H9 (cell line): Measurements from ENCODE around the gene ITLN1. TPM values are rescaled to one million over a fixed set of nuclear protein-coding genes. Genes with fewer than 3 reads are reported as not detected.

Source experiments
- DNase-seq: peaks from one replicate; pipeline ENCODE4 v3.0.0-alpha.2; 2017
- H2AFZ ChIP-seq: one replicate; pipeline ENCODE4 v1.6.1; 2013; ENCODE audit warnings: mild to moderate bottlenecking, low read length, control low read depth, moderate library complexity
- H2AK5ac ChIP-seq: 2 replicates; pipeline ENCODE4 v1.6.1; 2013; ENCODE audit warnings: low read length, control low read depth, mixed read lengths; ENCODE audit not compliant: insufficient read length
- H2BK120ac ChIP-seq: one replicate; pipeline ENCODE4 v1.6.1; 2013; ENCODE audit warnings: low read depth, mild to moderate bottlenecking, low read length, control low read depth, inconsistent platforms; ENCODE audit not compliant: poor library complexity, severe bottlenecking
- H2BK12ac ChIP-seq: 2 replicates; pipeline ENCODE4 v1.6.1; 2013; ENCODE audit warnings: low read length, control low read depth, mixed read lengths, low read depth; ENCODE audit not compliant: insufficient read length
- H2BK15ac ChIP-seq: 2 replicates; pipeline ENCODE4 v1.6.1; 2013; ENCODE audit warnings: low read depth, low read length, control low read depth
- H2BK20ac ChIP-seq: one replicate; pipeline ENCODE4 v1.6.1; 2013; ENCODE audit warnings: low read depth, mild to moderate bottlenecking, low read length, control low read depth, inconsistent platforms; ENCODE audit not compliant: poor library complexity, severe bottlenecking
- H2BK5ac ChIP-seq: 2 replicates; pipeline ENCODE4 v1.6.1; 2013; ENCODE audit warnings: low read length, control low read depth, mixed read lengths; ENCODE audit not compliant: insufficient read length
- H3K14ac ChIP-seq: 2 replicates; pipeline ENCODE4 v1.6.1; 2013; ENCODE audit warnings: low read length, control low read depth; ENCODE audit not compliant: insufficient read depth
- H3K18ac ChIP-seq: 2 replicates; pipeline ENCODE4 v1.6.1; 2013; ENCODE audit warnings: low read depth, mild to moderate bottlenecking, mixed read lengths, low read length, control low read depth; ENCODE audit not compliant: insufficient read length
- H3K23ac ChIP-seq: 2 replicates; pipeline ENCODE4 v1.6.1; 2013; ENCODE audit warnings: low read length, control low read depth, mixed read lengths, low read depth; ENCODE audit not compliant: insufficient read length
- H3K23me2 ChIP-seq: 2 replicates; pipeline ENCODE4 v1.6.1; 2013; ENCODE audit warnings: low read depth, mild to moderate bottlenecking, mixed read lengths, low read length, control low read depth; ENCODE audit not compliant: insufficient read length, poor library complexity, severe bottlenecking
- H3K27ac ChIP-seq: 2 replicates; pipeline ENCODE4 v1.5.1; 2013; ENCODE audit warnings: low read length, control low read depth, mixed read lengths, low read depth; ENCODE audit not compliant: insufficient read length
- H3K27me3 ChIP-seq: 2 replicates; pipeline ENCODE4 v1.6.1; 2013; ENCODE audit warnings: low read length, control low read depth, inconsistent platforms; ENCODE audit not compliant: insufficient read depth
- H3K4ac ChIP-seq: 2 replicates; pipeline ENCODE4 v1.6.1; 2013; ENCODE audit warnings: low read depth, mild to moderate bottlenecking, control low read depth, inconsistent platforms, low read length, moderate library complexity
- H3K4me1 ChIP-seq: 2 replicates; pipeline ENCODE4 v1.6.1; 2013; ENCODE audit warnings: low read length, control low read depth, inconsistent platforms; ENCODE audit not compliant: insufficient read depth
- H3K4me2 ChIP-seq: 2 replicates; pipeline ENCODE4 v1.6.1; 2013; ENCODE audit warnings: low read length, control low read depth, mixed read lengths; ENCODE audit not compliant: insufficient read length, insufficient read depth
- H3K56ac ChIP-seq: 2 replicates; pipeline ENCODE4 v1.6.1; 2013; ENCODE audit warnings: low read depth, mild to moderate bottlenecking, mixed read lengths, low read length, control low read depth; ENCODE audit not compliant: insufficient read length
- H3K79me1 ChIP-seq: 2 replicates; pipeline ENCODE4 v1.6.1; 2013; ENCODE audit warnings: low read depth, mild to moderate bottlenecking, moderate library complexity, low read length, control low read depth, inconsistent platforms; ENCODE audit not compliant: insufficient read depth, poor library complexity, severe bottlenecking
- H3K79me2 ChIP-seq: 2 replicates; pipeline ENCODE4 v1.6.1; 2013; ENCODE audit warnings: low read length, control low read depth, inconsistent platforms; ENCODE audit not compliant: insufficient read depth
- H3K9ac ChIP-seq: 2 replicates; pipeline ENCODE4 v1.6.1; 2013; ENCODE audit warnings: low read length, control low read depth, mixed read lengths; ENCODE audit not compliant: insufficient read length; ENCODE audit errors: extremely low read depth
- H3K9me3 ChIP-seq: one replicate; pipeline ENCODE4 v1.6.1; 2013; ENCODE audit warnings: low read depth, low read length, inconsistent platforms; ENCODE audit not compliant: control insufficient read depth
- H3T11ph ChIP-seq: one replicate; pipeline ENCODE4 v1.6.1; 2013; ENCODE audit warnings: mild to moderate bottlenecking, low read length, control low read depth, inconsistent platforms
- H4K20me1 ChIP-seq: one replicate; pipeline ENCODE4 v1.6.1; 2013; ENCODE audit not compliant: control insufficient read depth, insufficient read length, insufficient read depth
- H4K5ac ChIP-seq: 2 replicates; pipeline ENCODE4 v1.6.1; 2013; ENCODE audit warnings: low read depth, mild to moderate bottlenecking, mixed read lengths, low read length, control low read depth; ENCODE audit not compliant: insufficient read length
- H4K8ac ChIP-seq: replicated peaks from 2 replicates; pipeline ENCODE4 v1.6.1; 2013; ENCODE audit warnings: low read length, control low read depth, mixed read lengths, low read depth; ENCODE audit not compliant: insufficient read length
- H4K91ac ChIP-seq: 2 replicates; pipeline ENCODE4 v1.6.1; 2013; ENCODE audit warnings: low read depth, mild to moderate bottlenecking, moderate library complexity, mixed read lengths, low read length, control low read depth; ENCODE audit not compliant: insufficient read length
- H3K27ac Mint-ChIP-seq, 3 experiments: 2 replicates in 2 of 3; 3 replicates in 1 of 3; pipeline ENCODE4 v1.8.0; 2020 to 2021; ENCODE audit warnings: mixed read lengths in 3 of 3, mild to moderate bottlenecking in 1 of 3, moderate library complexity in 1 of 3
- H3K27me3 Mint-ChIP-seq: 2 replicates; pipeline ENCODE4 v1.8.0; 2021; ENCODE audit warnings: low read depth, mild to moderate bottlenecking, moderate library complexity, mixed read lengths
- H3K36me3 Mint-ChIP-seq, 3 experiments: 2 replicates in 2 of 3; 3 replicates in 1 of 3; pipeline ENCODE4 v1.8.0; 2020 to 2021; ENCODE audit warnings: low read depth in 3 of 3, mixed read lengths in 3 of 3; ENCODE audit not compliant: insufficient read depth in 1 of 3
- H3K4me1 Mint-ChIP-seq, 2 experiments: 2 replicates each; pipeline ENCODE4 v1.8.0; 2020; ENCODE audit warnings: mixed read lengths in 2 of 2
- H3K4me3 Mint-ChIP-seq, 2 experiments: 2 replicates in 1 of 2; 3 replicates in 1 of 2; pipeline ENCODE4 v1.8.0; 2020 to 2021; ENCODE audit warnings: mild to moderate bottlenecking in 2 of 2, mixed read lengths in 2 of 2, moderate library complexity in 1 of 2
- H3K9me3 Mint-ChIP-seq, 2 experiments: 2 replicates in 1 of 2; 3 replicates in 1 of 2; pipeline ENCODE4 v1.8.0; 2020; ENCODE audit warnings: mild to moderate bottlenecking in 2 of 2, mixed read lengths in 2 of 2, moderate library complexity in 1 of 2
- WGBS: extraction: QIAGEN DNeasy Blood & Tissue Kit; methylation state at CpG from one replicate; pipeline ENCODE4 v1.1.7; 2013; ENCODE audit warnings: missing lambda C conversion rate, low lambda C conversion rate, mixed read lengths; ENCODE audit not compliant: insufficient read length; ENCODE audit errors: extremely low coverage; 5-methylcytosine and 5-hydroxymethylcytosine counted together
- total RNA-seq: library from RNA; stranded (reverse); gene quantifications from 2 replicates; pipeline ENCODE4 v1.2.1, GENCODE V29; 2021
- TF ChIP-seq, protein P1 (sequence below): fragments of 200-600 bp; sonication (generic); conservative IDR thresholded peaks from 3 replicates; pipeline ENCODE4 v1.8.0; 2021; ENCODE audit warnings: antibody characterized with exemption, mild to moderate bottlenecking

The ITLN1 gene
- total RNA-seq, 1 experiment from 2014 or later = not detected

DNA sequence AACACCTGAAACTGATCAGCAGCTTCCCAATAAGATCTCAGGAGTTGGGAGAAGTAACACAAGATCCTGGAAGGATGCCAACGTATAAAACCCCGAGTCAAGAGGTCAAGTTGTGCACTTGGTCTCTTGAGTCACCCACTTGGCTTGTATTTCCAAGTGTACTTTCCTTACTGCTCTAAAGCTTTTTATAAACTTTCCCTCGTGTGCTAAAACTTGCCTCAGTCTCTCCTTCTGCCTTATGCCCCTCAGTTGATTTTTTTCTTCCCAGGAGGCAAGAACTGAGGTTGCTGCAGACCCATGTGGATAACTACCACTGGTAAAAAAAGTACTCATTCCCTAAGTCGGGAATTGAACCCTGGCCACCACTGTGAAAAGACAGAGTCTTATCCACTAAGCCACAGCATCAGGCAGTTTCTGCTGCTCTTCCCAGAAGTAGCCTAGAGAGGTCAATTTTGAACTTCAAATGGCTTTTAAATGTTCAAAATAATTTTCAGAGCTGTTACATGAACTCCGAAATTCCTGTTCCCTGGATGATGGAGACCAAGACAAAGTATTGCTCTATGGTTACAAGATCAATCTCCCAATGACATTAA lies 40.8 kb upstream of the ITLN1 start:
- no peak overlapping the region for H3K9ac ChIP-seq
- Mint-ChIP-seq H3K4me3 (no peak overlapping the region), H3K9me3 (peaks cover 50 to 51% of the 10 kb centered on the region in 2 experiments), H3K27ac (no peak overlapping the region), H3K36me3 (peaks cover 7 to 26% (median 20%) of the 10 kb centered on the region in 3 experiments), H3K27me3 (no peaks in the 10 kb centered on the region; the same call in none of the 2 replicates), H3K4me1 (no peaks in the 10 kb centered on the region)
- H3T11ph ChIP-seq = no peak overlapping the region
- no peaks in the 10 kb centered on the region for H3K79me2 ChIP-seq
- H2BK15ac ChIP-seq = no peak overlapping the region
- H3K18ac ChIP-seq = no peak overlapping the region
- no peak overlapping the region for H4K8ac ChIP-seq
- no peak overlapping the region for H4K91ac ChIP-seq
- H3K4me1 ChIP-seq = no peaks in the 10 kb centered on the region
- H3K14ac ChIP-seq = no peak overlapping the region
- H2BK20ac ChIP-seq = no peak overlapping the region
- no peaks in the 10 kb centered on the region for H3K27me3 ChIP-seq
- H2BK120ac ChIP-seq = no peak overlapping the region
- H2AK5ac ChIP-seq = no peak overlapping the region
- no CpG with 5 or more reads among the region's 5 CpGs for WGBS
- no peaks in the 10 kb centered on the region for H3K79me1 ChIP-seq
- no peaks in the 10 kb centered on the region for H3K23me2 ChIP-seq
- no peak overlapping the region for H2BK5ac ChIP-seq
- H4K5ac ChIP-seq = no peak overlapping the region
- H3K56ac ChIP-seq = no peak overlapping the region
- no peak overlapping the region for H3K4ac ChIP-seq
- no peak for DNase-seq
- H3K4me2 ChIP-seq = no peak overlapping the region
- H2AFZ ChIP-seq = no peak overlapping the region
- no peak overlapping the region for H3K27ac ChIP-seq
- H3K9me3 ChIP-seq = no peaks in the 10 kb centered on the region
- H4K20me1 ChIP-seq = no peaks in the 10 kb centered on the region
- no peak overlapping the region for H3K23ac ChIP-seq
- TF ChIP-seq, protein P1, sequence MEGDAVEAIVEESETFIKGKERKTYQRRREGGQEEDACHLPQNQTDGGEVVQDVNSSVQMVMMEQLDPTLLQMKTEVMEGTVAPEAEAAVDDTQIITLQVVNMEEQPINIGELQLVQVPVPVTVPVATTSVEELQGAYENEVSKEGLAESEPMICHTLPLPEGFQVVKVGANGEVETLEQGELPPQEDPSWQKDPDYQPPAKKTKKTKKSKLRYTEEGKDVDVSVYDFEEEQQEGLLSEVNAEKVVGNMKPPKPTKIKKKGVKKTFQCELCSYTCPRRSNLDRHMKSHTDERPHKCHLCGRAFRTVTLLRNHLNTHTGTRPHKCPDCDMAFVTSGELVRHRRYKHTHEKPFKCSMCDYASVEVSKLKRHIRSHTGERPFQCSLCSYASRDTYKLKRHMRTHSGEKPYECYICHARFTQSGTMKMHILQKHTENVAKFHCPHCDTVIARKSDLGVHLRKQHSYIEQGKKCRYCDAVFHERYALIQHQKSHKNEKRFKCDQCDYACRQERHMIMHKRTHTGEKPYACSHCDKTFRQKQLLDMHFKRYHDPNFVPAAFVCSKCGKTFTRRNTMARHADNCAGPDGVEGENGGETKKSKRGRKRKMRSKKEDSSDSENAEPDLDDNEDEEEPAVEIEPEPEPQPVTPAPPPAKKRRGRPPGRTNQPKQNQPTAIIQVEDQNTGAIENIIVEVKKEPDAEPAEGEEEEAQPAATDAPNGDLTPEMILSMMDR = no peak
- no peak overlapping the region for H2BK12ac ChIP-seq
